A549 (cell line): ENCODE data around the gene DTHD1. TPM values are rescaled to one million over a fixed set of nuclear protein-coding genes. Genes with fewer than 3 reads are reported as not detected.

Source experiments
- ATAC-seq, 2 experiments: fragments of 200-7000 bp in 1 of 2; fragments of >200 bp in 1 of 2; cut with Nextera tagmentation in 1 of 2; cut with Tn5 transposase in 1 of 2; 3 replicates each; pipeline versions ENCODE4 v1.8.0 to v1.9.1; 2018 to 2020; ENCODE audit warnings: mild to moderate bottlenecking in 1 of 2, moderate library complexity in 1 of 2
- CTCF ChIA-PET: fragments of 300-600 bp; sonication (Branson Sonifier 250); formaldehyde crosslinking; extraction: SDS; loops from one replicate; lab custom pipeline; 2021; ENCODE audit warnings: antibody characterized with exemption, inconsistent platforms; lab: Yijun Ruan, JAX
- POLR2A ChIA-PET: fragments of 350-600 bp; formaldehyde crosslinking; extraction: SDS; loops from one replicate; lab custom pipeline; 2021; ENCODE audit warnings: antibody characterized with exemption, inconsistent platforms; lab: Yijun Ruan, JAX
- DNase-seq, 2 experiments: peaks; one replicate each; pipeline versions ENCODE4 v3.0.0 to v3.0.0-alpha.2; 2011 to 2016; ENCODE audit warnings: low read depth in 1 of 2, low spot score in 1 of 2
- FAIRE-seq: peaks from 2 replicates; lab custom pipeline; 2011; peaks lifted over from hg19 to GRCh38; lab: Jason Lieb, UNC
- H3K27ac ChIP-seq, 2 experiments: fragments of >200 bp; sonication (Bioruptor Twin); formaldehyde crosslinking; 3 replicates each; pipeline ENCODE4 v1.5.1; 2016 to 2017
- H3K4me1 ChIP-seq: fragments of >200 bp; sonication (Bioruptor Twin); formaldehyde crosslinking; 3 replicates; pipeline ENCODE4 v1.6.1; 2016
- H3K4me2 ChIP-seq: fragments of >200 bp; sonication (Bioruptor Twin); formaldehyde crosslinking; 3 replicates; pipeline ENCODE4 v1.6.1; 2016
- H3K4me3 ChIP-seq: fragments of >200 bp; sonication (Bioruptor Twin); formaldehyde crosslinking; 3 replicates; pipeline ENCODE4 v1.5.1; 2016
- H3K9me3 ChIP-seq: fragments of >200 bp; sonication (Bioruptor Twin); formaldehyde crosslinking; 3 replicates; pipeline ENCODE4 v1.6.1; 2016
- BHLHE40 ChIP-seq: IDR thresholded peaks from 2 replicates; pipeline ENCODE4 v1.6.1; 2012; ENCODE audit warnings: low read depth, low read length, inconsistent platforms
- CBX2 ChIP-seq: fragments of 200-600 bp; sonication (generic); IDR thresholded peaks from 2 replicates; pipeline ENCODE4 v1.6.1; 2016; ENCODE audit warnings: low read depth, mild to moderate bottlenecking, borderline replicate concordance
- CBX8 ChIP-seq: fragments of 200-600 bp; sonication (generic); IDR thresholded peaks from 2 replicates; pipeline ENCODE4 v1.6.1; 2016
- CHD2 ChIP-seq: fragments of 150-350 bp; IDR thresholded peaks from 2 replicates; pipeline ENCODE4 v1.6.1; 2014; ENCODE audit warnings: low read length; ENCODE audit not compliant: partially characterized antibody
- EHMT2 ChIP-seq: fragments of 200-600 bp; sonication (generic); IDR thresholded peaks from 2 replicates; pipeline ENCODE4 v1.6.1; 2016; ENCODE audit warnings: antibody characterized with exemption, low read depth, mild to moderate bottlenecking, moderate library complexity
- ESRRA ChIP-seq: fragments of 150-350 bp; IDR thresholded peaks from 2 replicates; pipeline ENCODE4 v1.6.1; 2014; ENCODE audit warnings: mild to moderate bottlenecking, low read length, borderline replicate concordance
- FOXS1 ChIP-seq: fragments of 250-450 bp; sonication (Bioruptor Pico); IDR thresholded peaks from 2 replicates; pipeline ENCODE4 v1.5.0; 2020; ENCODE audit warnings: mild to moderate bottlenecking, moderate library complexity
- GATA3 ChIP-seq: IDR thresholded peaks from 2 replicates; pipeline ENCODE4 v1.6.1; 2012; ENCODE audit warnings: borderline replicate concordance
- HDAC2 ChIP-seq: fragments of 200-600 bp; sonication (generic); IDR thresholded peaks from 2 replicates; pipeline ENCODE4 v1.6.1; 2016
- HEYL ChIP-seq: fragments of 250-450 bp; sonication (Bioruptor Pico); IDR thresholded peaks from 2 replicates; pipeline ENCODE4 v1.8.0; 2021; ENCODE audit warnings: mild to moderate bottlenecking, moderate library complexity
- HOXB13 ChIP-seq: fragments of 250-450 bp; sonication (Bioruptor Pico); IDR thresholded peaks from 2 replicates; pipeline ENCODE4 v1.5.0; 2020; ENCODE audit warnings: low read depth, mild to moderate bottlenecking, moderate library complexity
- JUN ChIP-seq, 2 experiments: fragments of >200 bp; sonication (Bioruptor Twin); formaldehyde crosslinking; IDR thresholded peaks; 2 replicates in 1 of 2; 3 replicates in 1 of 2; pipeline ENCODE4 v1.6.1; 2016 to 2017
- JUNB ChIP-seq: fragments of >200 bp; sonication (Bioruptor Twin); formaldehyde crosslinking; IDR thresholded peaks from 2 replicates; pipeline ENCODE4 v1.6.1; 2016
- KDM5A ChIP-seq: fragments of 200-600 bp; sonication (generic); IDR thresholded peaks from 2 replicates; pipeline ENCODE4 v1.6.1; 2016; ENCODE audit warnings: antibody characterized with exemption, mild to moderate bottlenecking
- MAFK ChIP-seq: fragments of 450-650 bp; IDR thresholded peaks from 2 replicates; pipeline ENCODE4 v1.6.1; 2014; ENCODE audit not compliant: partially characterized antibody
- MAX ChIP-seq: IDR thresholded peaks from 2 replicates; pipeline ENCODE4 v1.6.1; 2012
- MAZ ChIP-seq: fragments of 150-350 bp; IDR thresholded peaks from 2 replicates; pipeline ENCODE4 v1.6.1; 2014; ENCODE audit warnings: antibody characterized with exemption, low read depth, low read length, borderline replicate concordance
- MYC ChIP-seq: IDR thresholded peaks from 2 replicates; pipeline ENCODE4 v1.6.1; 2012; ENCODE audit warnings: mild to moderate bottlenecking, inconsistent platforms, low read length, improper control_type of control experiment, borderline replicate concordance
- NFE2L2 ChIP-seq: fragments of 150-350 bp; conservative IDR thresholded peaks from 2 replicates; pipeline ENCODE4 v1.6.1; 2014; ENCODE audit warnings: low read length
- NR3C1 ChIP-seq: fragments of >200 bp; sonication (Bioruptor Twin); formaldehyde crosslinking; IDR thresholded peaks from 3 replicates; pipeline ENCODE4 v1.6.1; 2017
- POLR2A ChIP-seq: IDR thresholded peaks from 2 replicates; pipeline ENCODE4 v1.6.1; 2012; ENCODE audit warnings: mild to moderate bottlenecking, low read length
- RARB ChIP-seq: fragments of 250-450 bp; sonication (Bioruptor Pico); IDR thresholded peaks from 2 replicates; pipeline ENCODE4 v1.8.0; 2021; ENCODE audit warnings: mild to moderate bottlenecking, moderate library complexity
- RCOR1 ChIP-seq: fragments of 150-350 bp; IDR thresholded peaks from 2 replicates; pipeline ENCODE4 v1.6.1; 2014; ENCODE audit warnings: antibody characterized with exemption, low read length, low read depth
- SREBF2 ChIP-seq: fragments of 450-650 bp; IDR thresholded peaks from 2 replicates; pipeline ENCODE4 v1.6.1; 2014; ENCODE audit warnings: mild to moderate bottlenecking, moderate library complexity
- TFCP2L1 ChIP-seq: fragments of 250-450 bp; sonication (Bioruptor Pico); IDR thresholded peaks from 2 replicates; pipeline ENCODE4 v1.5.0; 2021; ENCODE audit warnings: mild to moderate bottlenecking
- TP53 ChIP-seq: fragments of 250-450 bp; sonication (Bioruptor Pico); IDR thresholded peaks from 2 replicates; pipeline ENCODE4 v1.5.0; 2021; ENCODE audit warnings: mild to moderate bottlenecking, moderate library complexity
- USF2 ChIP-seq: fragments of 450-650 bp; IDR thresholded peaks from 2 replicates; pipeline ENCODE4 v1.6.1; 2014; ENCODE audit warnings: antibody characterized with exemption
- ZFP36 ChIP-seq: fragments of 450-650 bp; IDR thresholded peaks from 2 replicates; pipeline ENCODE4 v1.6.1; 2014; ENCODE audit warnings: borderline replicate concordance; ENCODE audit not compliant: partially characterized antibody
- ZSCAN20 ChIP-seq: fragments of 250-450 bp; sonication (Bioruptor Pico); IDR thresholded peaks from 2 replicates; pipeline ENCODE4 v1.8.0; 2022; ENCODE audit warnings: mild to moderate bottlenecking, moderate library complexity
- WGBS: methylation state at CpG from one replicate; pipeline ENCODE4 v1.1.6; 2017; ENCODE audit errors: missing lambda C conversion rate; 5-methylcytosine and 5-hydroxymethylcytosine counted together
- polyA plus RNA-seq, 4 experiments: library from polyadenylated mRNA; depleted of rRNA in 3 of 4; stranded (reverse); fragments of >200 nt; fragmentation: RNase III in 1 of 4; extraction: RNeasy Plus Mini Kit Qiagen cat#74134 plus additional on column Dnase treatment in 1 of 4; gene quantifications; 2 replicates in 3 of 4; 3 replicates in 1 of 4; pipeline ENCODE4 v1.2.3, GENCODE V29; 2011 to 2017
- TF ChIP-seq, protein P1 (sequence below): IDR thresholded peaks from 2 replicates; pipeline ENCODE4 v1.6.1; 2012

Gene DTHD1
- polyA plus RNA-seq, 2 of the 4 experiments (the other 2 are of a cell fraction), result not detected

DNA sequence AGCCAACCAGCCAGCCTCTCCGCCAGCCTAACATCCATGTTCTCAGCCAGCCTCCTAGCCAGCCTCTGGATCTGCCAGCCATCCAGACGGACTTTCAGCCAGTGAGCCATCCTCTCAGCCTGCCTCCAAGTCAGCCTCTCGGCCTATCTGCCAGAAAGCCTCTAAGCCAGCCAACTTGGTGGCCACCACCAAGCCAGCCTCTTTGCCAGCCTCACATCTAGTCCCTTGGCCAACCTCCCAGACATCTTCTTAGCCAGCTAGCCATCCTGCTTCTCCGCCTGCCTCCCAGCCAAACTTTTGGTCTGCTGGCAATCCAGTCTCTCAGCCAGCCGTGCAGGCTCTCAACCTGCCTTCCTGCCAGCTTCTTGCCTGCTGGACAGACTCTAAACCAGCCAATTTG is 20.7 kb upstream of the DTHD1 start:
- WGBS, result 26% methylated on average over 5 of the region's 5 CpGs
- Histone ChIP-seq H3K9me3 (no peaks in the 10 kb centered on the region), H3K4me3 (no peak overlapping the region), H3K27ac (no peak overlapping the region), H3K4me2 (no peak overlapping the region), H3K4me1 (no peaks in the 10 kb centered on the region)
- no peak for FAIRE-seq
- TF ChIP-seq HOXB13 (CRISPR knock-in tag) (no peak), USF2 (no peak), CHD2 (no peak), HEYL (CRISPR knock-in tag) (no peak), ESRRA (no peak), MAFK (no peak), TP53 (no peak), GATA3 (no peak), NR3C1 (no peak), TFCP2L1 (CRISPR knock-in tag) (no peak), JUNB (no peak), SREBF2 (no peak), JUN (IDR thresholded peaks at IDR 0.05) (no peak), MYC (no peak), EHMT2 (no peak), CBX8 (no peak)
- DNase-seq, result no peak
- ChIA-PET CTCF (no interaction called here), POLR2A (no interaction called here)
- ATAC-seq, result no peak

DNA sequence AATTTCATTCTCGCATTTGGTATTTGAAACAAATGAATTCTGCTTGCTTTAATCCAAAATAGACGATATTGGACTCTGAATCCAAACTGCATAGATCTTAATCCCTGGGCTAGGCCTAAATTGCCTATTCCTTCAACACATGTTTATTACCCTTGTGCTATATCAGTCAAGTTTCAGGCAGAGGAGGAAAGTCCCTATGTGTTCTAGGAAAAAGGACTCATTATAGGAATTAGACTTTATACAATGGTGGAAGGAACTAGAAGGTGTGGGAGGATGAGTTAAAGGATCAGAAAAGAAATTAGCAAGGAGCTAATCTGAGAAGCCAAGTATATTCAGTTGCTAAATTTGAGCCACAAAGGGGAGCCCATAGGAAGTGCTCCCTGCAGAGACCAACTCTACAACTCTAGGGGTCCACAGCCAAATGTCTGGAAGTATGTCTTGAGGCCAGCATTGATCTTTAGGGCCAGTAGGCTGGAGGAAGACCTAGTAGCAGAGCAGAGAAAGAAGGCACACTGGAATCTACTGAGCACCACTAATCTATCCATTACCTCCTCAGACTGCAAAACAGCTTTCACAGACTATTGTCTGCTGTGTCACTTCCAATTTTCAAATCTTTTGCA is 17.1 kb upstream of the DTHD1 start:
- CTCF ChIA-PET, result no interaction called here
- POLR2A ChIA-PET, result no interaction called here
- ATAC-seq, result no peak

GRCh38 chr4:36267486-36268268 is 13.7 kb upstream of the DTHD1 start:
- Histone ChIP-seq H3K9me3 (no peaks in the 10 kb centered on the region), H3K4me1 (no peaks in the 10 kb centered on the region), H3K4me2 (no peak overlapping the region), H3K27ac (no peak overlapping the region), H3K4me3 (no peak overlapping the region)
- FAIRE-seq (no peak), DNase-seq (no peak), ATAC-seq (no peak)
- CTCF ChIA-PET, result no interaction called here
- POLR2A ChIA-PET, result no interaction called here
- TF ChIP-seq SREBF2 (no peak), MAFK (no peak), NFE2L2 (no peak), HDAC2 (no peak), POLR2A (no peak), CBX2 (no peak), USF2 (no peak), ZFP36 (no peak), ZSCAN20 (CRISPR knock-in tag) (no peak), FOXS1 (CRISPR knock-in tag) (no peak)
- TF ChIP-seq, protein P1, sequence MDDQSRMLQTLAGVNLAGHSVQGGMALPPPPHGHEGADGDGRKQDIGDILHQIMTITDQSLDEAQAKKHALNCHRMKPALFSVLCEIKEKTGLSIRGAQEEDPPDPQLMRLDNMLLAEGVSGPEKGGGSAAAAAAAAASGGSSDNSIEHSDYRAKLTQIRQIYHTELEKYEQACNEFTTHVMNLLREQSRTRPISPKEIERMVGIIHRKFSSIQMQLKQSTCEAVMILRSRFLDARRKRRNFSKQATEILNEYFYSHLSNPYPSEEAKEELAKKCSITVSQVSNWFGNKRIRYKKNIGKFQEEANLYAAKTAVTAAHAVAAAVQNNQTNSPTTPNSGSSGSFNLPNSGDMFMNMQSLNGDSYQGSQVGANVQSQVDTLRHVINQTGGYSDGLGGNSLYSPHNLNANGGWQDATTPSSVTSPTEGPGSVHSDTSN, result no peak
- 33% methylated on average over 2 of the region's 2 CpGs for WGBS

More for the DNA sequence above, 17.1 kb upstream of the DTHD1 start:
- TF ChIP-seq BHLHE40 (no peak), USF2 (no peak), MYC (no peak), KDM5A (no peak), TP53 (no peak), RCOR1 (no peak), MAX (no peak), MAFK (no peak), CBX8 (no peak), MAZ (no peak), ZSCAN20 (CRISPR knock-in tag) (no peak), SREBF2 (no peak), GATA3 (no peak), RARB (CRISPR knock-in tag) (no peak)
- WGBS, result 36% methylated on average over 2 of the region's 2 CpGs
- FAIRE-seq (no peak), DNase-seq (no peak)
- Histone ChIP-seq H3K4me3 (no peak overlapping the region), H3K27ac (no peak overlapping the region), H3K9me3 (no peaks in the 10 kb centered on the region), H3K4me2 (no peak overlapping the region), H3K4me1 (no peaks in the 10 kb centered on the region)
